Spleen (tissue), 7 donors: ENCODE results near the gene CALHM2.

ENCODE experiments used
- CTCF ChIP-seq, 11 experiments: fragments of 200-600 bp in 7 of 11; fragments of 450-650 bp in 4 of 11; sonication (generic) in 4 of 11; IDR thresholded peaks in 8 of 11; conservative IDR thresholded peaks in 3 of 11; 1 replicate in 7 of 11; 2 replicates in 4 of 11; pipeline versions ENCODE4 v1.4.0 to v1.8.0; 2016 to 2021; ENCODE audit warnings: antibody characterized with exemption in 11 of 11, inconsistent platforms in 4 of 11, mild to moderate bottlenecking in 1 of 11
- POLR2A ChIP-seq, 3 donors: fragments of 450-650 bp; IDR thresholded peaks; one replicate each; pipeline ENCODE4 v1.5.1; 2017; ENCODE audit warnings: antibody characterized with exemption in 3 of 3, mild to moderate bottlenecking in 1 of 3
- donor health status: DM: no; HTN: no; CAD: no; lungs with moderate emphysema.
- donor health status: DM: no; HTN: no; CAD: no.
- donor health status: DM: no; HTN: no; CAD: no.

- TF ChIP-seq POLR2A (IDR thresholded peaks at IDR 0.05), result no peak
- TF ChIP-seq CTCF (IDR thresholded peaks at IDR 0.05 in 8 of 11, conservative IDR thresholded peaks at IDR 0.05 in 3 of 11), result no peak
Measured at GRCh38 chr10:103444478-103444877, 7.7 kb downstream of the CALHM2 start.
